H1 (cell line): ENCODE measurements around the gene SDF2L1. TPM values are rescaled to one million over a fixed set of nuclear protein-coding genes. Genes with fewer than 3 reads are reported as not detected.

Experiments used
- CTCF ChIA-PET: fragments of 300-600 bp; sonication (Branson Sonifier 250); formaldehyde crosslinking; loops from one replicate; lab custom pipeline; 2021; ENCODE audit not compliant: partially characterized antibody; lab: Charles Lee
- POLR2A ChIA-PET: fragments of 300-600 bp; sonication (Branson Sonifier 250); formaldehyde crosslinking; loops from one replicate; lab custom pipeline; 2021; ENCODE audit warnings: inconsistent platforms; ENCODE audit not compliant: partially characterized antibody; lab: Charles Lee
- DNase-seq, 2 experiments: peaks; one replicate each; pipeline versions ENCODE4 v3.0.0 to v3.0.0-alpha.2; 2010 to 2022; ENCODE audit warnings: low spot score in 2 of 2, low read depth in 1 of 2, mixed read lengths in 1 of 2
- FAIRE-seq: peaks from 2 replicates; lab custom pipeline; 2011; peaks lifted over from hg19 to GRCh38; lab: Jason Lieb, UNC
- H2AFZ ChIP-seq: 2 replicates; pipeline ENCODE4 v1.8.1; 2012; ENCODE audit warnings: low read length, inconsistent platforms
- H2AK5ac ChIP-seq: 2 replicates; pipeline ENCODE4 v1.6.1; 2013; ENCODE audit warnings: low read depth, low read length
- H2BK120ac ChIP-seq: replicated peaks from 2 replicates; pipeline ENCODE3; 2013; ENCODE audit warnings: low read depth, low read length, inconsistent platforms
- H2BK12ac ChIP-seq: 2 replicates; pipeline ENCODE4 v1.6.1; 2013; ENCODE audit warnings: low read depth, low read length
- H2BK15ac ChIP-seq: 2 replicates; pipeline ENCODE4 v1.6.1; 2013; ENCODE audit warnings: low read length
- H2BK20ac ChIP-seq: 2 replicates; pipeline ENCODE4 v1.6.1; 2013; ENCODE audit warnings: low read length
- H2BK5ac ChIP-seq: 2 replicates; pipeline ENCODE4 v1.6.1; 2013; ENCODE audit warnings: low read depth, low read length
- H3K14ac ChIP-seq: 2 replicates; pipeline ENCODE4 v1.6.1; 2013; ENCODE audit warnings: inconsistent platforms; ENCODE audit not compliant: insufficient read length
- H3K18ac ChIP-seq: 2 replicates; pipeline ENCODE4 v1.6.1; 2013; ENCODE audit warnings: low read length; ENCODE audit errors: extremely low read depth
- H3K23ac ChIP-seq: 2 replicates; pipeline ENCODE4 v1.6.1; 2013; ENCODE audit warnings: inconsistent platforms; ENCODE audit not compliant: insufficient read length
- H3K23me2 ChIP-seq: 2 replicates; pipeline ENCODE4 v1.6.1; 2013; ENCODE audit warnings: low read depth, low read length
- H3K27ac ChIP-seq: 2 replicates; pipeline ENCODE4 v1.6.1; 2011; ENCODE audit warnings: low read depth, low read length, inconsistent platforms
- H3K27me3 ChIP-seq, 4 experiments: replicated peaks in 1 of 4; 1 replicate in 1 of 4; 2 replicates in 3 of 4; pipeline versions ENCODE4 v1.6.1 to v1.8.1; 2011 to 2013; ENCODE audit warnings: low read length in 3 of 4, mild to moderate bottlenecking in 3 of 4, inconsistent platforms in 2 of 4, mixed read lengths in 2 of 4, moderate library complexity in 1 of 4; ENCODE audit not compliant: control insufficient read depth in 3 of 4, insufficient read depth in 3 of 4; ENCODE audit errors: extremely low read depth in 1 of 4
- H3K36me3 ChIP-seq, 4 experiments: 2 replicates each; pipeline versions ENCODE4 v1.6.1 to v1.8.1; 2011 to 2013; ENCODE audit warnings: mild to moderate bottlenecking in 4 of 4, low read length in 3 of 4, moderate library complexity in 2 of 4, control low read depth in 1 of 4, inconsistent platforms in 1 of 4; ENCODE audit not compliant: insufficient read depth in 4 of 4, control insufficient read depth in 2 of 4
- H3K4ac ChIP-seq: replicated peaks from 2 replicates; pipeline ENCODE3; 2013; ENCODE audit warnings: low read length, low read depth, mixed read lengths, inconsistent platforms; ENCODE audit not compliant: insufficient read length
- H3K4me1 ChIP-seq, 4 experiments: replicated peaks in 1 of 4; 1 replicate in 1 of 4; 2 replicates in 3 of 4; pipeline versions ENCODE4 v1.6.1 to v1.8.1; 2011 to 2013; ENCODE audit warnings: low read length in 3 of 4, inconsistent platforms in 2 of 4, mixed read lengths in 1 of 4; ENCODE audit not compliant: insufficient read depth in 4 of 4, control insufficient read depth in 3 of 4
- H3K4me2 ChIP-seq, 2 experiments: 2 replicates each; pipeline versions ENCODE4 v1.6.1 to v1.8.1; 2011 to 2013; ENCODE audit warnings: low read depth in 2 of 2, low read length in 2 of 2, control low read depth in 1 of 2, inconsistent platforms in 1 of 2, mild to moderate bottlenecking in 1 of 2; ENCODE audit not compliant: insufficient read depth in 1 of 2
- H3K4me3 ChIP-seq, 4 experiments: fragments of 200-600, 300-600 bp in 1 of 4; sonication (generic), shearing (Covaris generic), sonication (Bioruptor Twin) in 1 of 4; 2 replicates each; pipeline versions ENCODE4 v1.5.1 to v1.8.1; 2011 to 2016; ENCODE audit warnings: low read length in 4 of 4, low read depth in 3 of 4, control low read depth in 2 of 4, inconsistent platforms in 2 of 4, mild to moderate bottlenecking in 2 of 4, mixed read lengths in 1 of 4, moderate library complexity in 1 of 4; ENCODE audit not compliant: insufficient read depth in 2 of 4; ENCODE audit errors: extremely low read depth in 1 of 4
- H3K56ac ChIP-seq: replicated peaks from 2 replicates; pipeline ENCODE3; 2013; ENCODE audit warnings: low read depth, mild to moderate bottlenecking, mixed read lengths, low read length, inconsistent platforms; ENCODE audit not compliant: insufficient read length
- H3K79me1 ChIP-seq: 2 replicates; pipeline ENCODE4 v1.6.1; 2013; ENCODE audit warnings: low read depth, low read length, control low read depth
- H3K79me2 ChIP-seq, 2 experiments: 2 replicates each; pipeline versions ENCODE4 v1.6.1 to v1.8.1; 2012 to 2013; ENCODE audit warnings: low read length in 2 of 2, mild to moderate bottlenecking in 2 of 2, inconsistent platforms in 1 of 2; ENCODE audit not compliant: insufficient read depth in 2 of 2, control insufficient read depth in 1 of 2
- H3K9ac ChIP-seq, 4 experiments: replicated peaks in 1 of 4; 1 replicate in 1 of 4; 2 replicates in 3 of 4; pipeline versions ENCODE4 v1.6.1 to v1.8.1; 2011 to 2013; ENCODE audit warnings: low read depth in 3 of 4, low read length in 3 of 4, control low read depth in 2 of 4, mild to moderate bottlenecking in 2 of 4, moderate library complexity in 2 of 4, inconsistent platforms in 1 of 4; ENCODE audit errors: extremely low read depth in 1 of 4
- H3K9me3 ChIP-seq, 2 experiments: 2 replicates each; pipeline versions ENCODE4 v1.6.1 to v1.8.1; 2012 to 2013; ENCODE audit warnings: mild to moderate bottlenecking in 2 of 2, moderate library complexity in 2 of 2, control low read depth in 1 of 2, inconsistent platforms in 1 of 2, low read depth in 1 of 2, low read length in 1 of 2, mixed read lengths in 1 of 2; ENCODE audit not compliant: insufficient read depth in 2 of 2
- H4K20me1 ChIP-seq, 2 experiments: replicated peaks in 1 of 2; 2 replicates each; pipeline versions ENCODE3 to v1.8.1; 2011 to 2013; ENCODE audit warnings: inconsistent platforms in 2 of 2, low read length in 2 of 2, mild to moderate bottlenecking in 1 of 2; ENCODE audit not compliant: insufficient read depth in 2 of 2, control insufficient read depth in 1 of 2
- H4K5ac ChIP-seq: 2 replicates; pipeline ENCODE4 v1.6.1; 2013; ENCODE audit warnings: low read length, low read depth, mixed read lengths, inconsistent platforms; ENCODE audit not compliant: insufficient read length
- H4K8ac ChIP-seq: 2 replicates; pipeline ENCODE4 v1.8.0; 2013; ENCODE audit warnings: mild to moderate bottlenecking, moderate library complexity, low read length, inconsistent platforms; ENCODE audit not compliant: insufficient read depth; ENCODE audit errors: extremely low read depth
- H4K91ac ChIP-seq: replicated peaks from 2 replicates; pipeline ENCODE3; 2013; ENCODE audit warnings: low read length, mixed read lengths, inconsistent platforms; ENCODE audit not compliant: insufficient read length
- POLR2AphosphoS5 ChIP-seq: IDR thresholded peaks from 2 replicates; pipeline ENCODE4 v1.6.1; 2011; ENCODE audit warnings: low read depth, low read length
- YY1 ChIP-seq: IDR thresholded peaks from 2 replicates; pipeline ENCODE4 v1.6.1; 2011; ENCODE audit warnings: low read depth, mild to moderate bottlenecking, low read length
- WGBS, 2 experiments: shearing (Covaris generic) in 1 of 2; methylation state at CpG; one replicate each; pipeline versions ENCODE4 v1.1.6 to v1.1.7; 2013 to 2015; ENCODE audit warnings: low lambda C conversion rate in 2 of 2, mixed read lengths in 2 of 2, inconsistent platforms in 1 of 2, low coverage in 1 of 2, missing lambda C conversion rate in 1 of 2; ENCODE audit not compliant: insufficient replicate concordance in 2 of 2, insufficient coverage in 1 of 2, insufficient read length in 1 of 2; ENCODE audit errors: extremely low coverage in 1 of 2, missing lambda C conversion rate in 1 of 2; 5-methylcytosine and 5-hydroxymethylcytosine counted together
- polyA plus RNA-seq, 7 experiments: library from polyadenylated mRNA; depleted of rRNA in 3 of 7; stranded (reverse) in 5 of 7; unstranded in 2 of 7; fragments of >200 nt in 5 of 7; fragments of 200-250 nt in 2 of 7; gene quantifications; 1 replicate in 5 of 7; 2 replicates in 1 of 7; 4 replicates in 1 of 7; pipeline versions ENCODE4 v1.2.1 to v1.2.3, GENCODE V29; 2011 to 2013; ENCODE audit warnings: missing spikeins in 2 of 7, mixed read lengths in 2 of 7
- total RNA-seq: library from RNA; stranded (reverse); fragmentation: NEBNext Ultra II Directional; extraction: Animal tissue kit (Norgen Biotek cat#: 25700); gene quantifications from 2 replicates; pipeline ENCODE4 v1.2.1, GENCODE V29; 2021

Gene SDF2L1
- total and polyA plus RNA-seq, 2 of the 8 experiments (the other 6 are each of a cell fraction or from before 2014, with no cell fraction given): 51.1 to 59.6 TPM

DNA sequence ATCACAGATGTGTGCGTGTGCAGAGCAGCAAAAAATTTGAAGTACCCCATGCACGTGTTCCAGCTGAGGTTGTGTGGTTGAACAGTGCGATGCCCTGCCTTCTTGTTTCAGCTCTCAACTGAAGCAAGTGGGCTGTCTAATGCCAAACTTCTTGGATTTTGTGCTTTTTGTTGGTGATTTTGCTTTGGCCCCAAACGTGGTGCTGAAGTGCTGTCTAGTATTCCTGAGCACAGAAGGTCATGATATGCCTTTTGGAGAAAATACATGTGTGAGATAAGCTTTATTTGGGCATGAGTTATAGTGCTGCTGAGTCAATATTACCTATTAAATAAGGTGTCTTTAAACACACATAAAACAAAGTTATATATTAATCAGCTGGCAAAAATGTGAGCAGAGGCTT, 26.4 kb upstream of the SDF2L1 start:
- ChIA-PET POLR2A (interaction anchor here (0.6 to 2.1 kb wide), 5 partner anchors 10 to 35 kb away, joined by 3 to 7 read pairs (median 3); partner anchors contain the start of genes SDF2L1 and YDJC), CTCF (interaction anchor here (2.0 to 24.1 kb wide), 5 partner anchors 9 to 27 kb away, joined by 6 to 499 read pairs (median 17); partner anchors contain the start of genes CCDC116, SDF2L1 and YDJC)
- H4K5ac ChIP-seq: no peak overlapping the region
- no peak overlapping the region for H4K91ac ChIP-seq
- H3K4me3 ChIP-seq: no peak overlapping the region
- H4K8ac ChIP-seq: no peak overlapping the region
- peaks cover 0 to 45% of the 10 kb centered on the region in 2 experiments; a peak in 2 of 4 replicates for H3K79me2 ChIP-seq
- H4K20me1 ChIP-seq: peaks cover 20 to 34% of the 10 kb centered on the region in 2 experiments
- DNase-seq (no peak), FAIRE-seq (no peak)
- no peaks in the 10 kb centered on the region; a peak in 1 of 7 replicates for H3K4me1 ChIP-seq
- H3K4ac ChIP-seq: no peak overlapping the region
- H3K23ac ChIP-seq: no peak overlapping the region
- no peak overlapping the region for H2BK5ac ChIP-seq
- H2AFZ ChIP-seq: no peak overlapping the region
- H3K79me1 ChIP-seq: peaks cover 18% of the 10 kb centered on the region
- 87% methylated on average over 4 of the region's 4 CpGs; no CpG with 5 or more reads in 1 of the 2 experiments for WGBS, 2 experiments
- no peaks in the 10 kb centered on the region for H3K27me3 ChIP-seq
- no peak overlapping the region for H2BK12ac ChIP-seq
- peaks cover 6 to 22% (median 11%) of the 10 kb centered on the region in 4 experiments; a peak in 7 of 8 replicates for H3K36me3 ChIP-seq
- H3K27ac ChIP-seq: no peak overlapping the region
- no peak overlapping the region for H2BK15ac ChIP-seq
- H3K23me2 ChIP-seq: no peaks in the 10 kb centered on the region
- no peak overlapping the region for H3K4me2 ChIP-seq
- H3K18ac ChIP-seq: no peak overlapping the region
- H3K14ac ChIP-seq: no peak overlapping the region
- no peaks in the 10 kb centered on the region for H3K9me3 ChIP-seq
- H2BK20ac ChIP-seq: no peak overlapping the region
- H2AK5ac ChIP-seq: no peak overlapping the region
- H3K9ac ChIP-seq: no peak overlapping the region
- TF ChIP-seq YY1: no peak
- TF ChIP-seq POLR2AphosphoS5: peak; percentile 5; the same call in 1 of the 2 replicates
- H2BK120ac ChIP-seq: no peak overlapping the region
- no peak overlapping the region for H3K56ac ChIP-seq
